HG03196 (cell line): ENCODE measurements around the gene AKAP1.

Experiments
- ATAC-seq: cut with Tn5 transposase; IDR thresholded peaks from one replicate; pipeline ENCODE4 v1.9.1; 2021; ENCODE audit not compliant: unreplicated experiment

The AKAP1 gene

GRCh38 chr17:57084802-57085447, at the start of gene AKAP1:
Gene AKAP1 (plus strand): TSS chr17:57085246. CDS start chr17:57105465, 20,219 bp downstream.
- peak; percentile 86 for ATAC-seq

- ATAC-seq, result no peak
Observed at GRCh38 chr17:57035971-57036481, 49.0 kb upstream of the AKAP1 start.

DNA sequence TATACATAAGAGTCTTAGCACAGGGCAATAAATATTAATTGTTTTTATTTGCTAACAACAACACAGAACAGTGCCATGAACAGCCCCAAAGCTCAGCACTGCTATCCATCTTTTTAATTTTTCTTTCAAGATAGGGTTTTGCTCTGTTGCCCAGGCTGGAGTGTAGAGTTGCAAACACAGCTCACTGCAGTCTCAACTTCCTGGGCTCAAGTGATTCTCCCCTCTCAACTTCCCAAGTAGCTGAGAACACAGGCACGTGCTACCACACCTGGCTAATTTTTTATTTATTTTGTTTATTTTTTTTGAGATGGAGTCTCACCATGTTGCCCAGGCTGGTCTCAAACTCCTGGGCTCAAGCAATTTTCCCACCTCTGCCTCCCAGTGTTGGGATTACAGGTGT, 47.6 kb upstream of the AKAP1 start:
- ATAC-seq, result no peak

GRCh38 chr17:57038486-57038885, 46.6 kb upstream of the AKAP1 start:
- no peak for ATAC-seq

DNA sequence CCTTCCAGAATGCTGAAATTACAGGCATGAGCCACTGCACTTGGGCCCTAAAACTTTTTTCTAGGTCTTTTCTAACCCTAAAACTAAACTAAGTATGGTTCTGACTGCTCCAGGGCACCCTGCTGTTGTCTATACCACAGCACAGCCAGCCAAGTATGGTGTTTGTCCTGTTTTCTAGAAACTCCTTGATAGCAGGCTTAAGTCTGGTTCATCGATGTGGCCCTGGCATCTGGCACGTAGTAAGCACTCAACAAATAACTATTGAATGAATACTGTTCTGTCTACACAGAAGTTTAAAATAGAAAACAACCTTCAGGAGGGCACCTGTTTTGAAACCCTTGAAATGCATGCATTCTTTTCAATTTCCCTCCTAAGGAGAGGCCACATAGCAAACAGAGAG, 44.5 kb upstream of the AKAP1 start:
- ATAC-seq, result no peak

DNA sequence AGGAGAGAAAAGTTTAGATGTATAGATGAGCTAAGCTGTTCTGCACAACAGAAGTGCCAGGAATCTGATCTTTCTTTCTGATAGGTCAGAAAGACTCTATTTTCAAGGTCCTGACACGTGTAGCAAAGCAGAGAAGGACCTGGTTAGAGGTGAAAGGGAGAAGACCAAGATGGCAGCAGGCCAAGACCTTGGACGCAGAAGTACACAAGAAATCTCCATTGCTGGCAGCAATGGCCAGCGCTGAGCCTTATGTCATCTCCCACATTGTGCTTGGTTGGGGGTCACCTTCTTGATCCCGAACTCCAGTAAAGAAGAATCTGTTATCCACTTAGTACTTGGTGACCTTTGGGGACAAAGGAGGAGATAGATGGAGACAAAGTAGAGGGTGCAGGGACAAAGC, 41.8 kb upstream of the AKAP1 start:
- ATAC-seq, result no peak

DNA sequence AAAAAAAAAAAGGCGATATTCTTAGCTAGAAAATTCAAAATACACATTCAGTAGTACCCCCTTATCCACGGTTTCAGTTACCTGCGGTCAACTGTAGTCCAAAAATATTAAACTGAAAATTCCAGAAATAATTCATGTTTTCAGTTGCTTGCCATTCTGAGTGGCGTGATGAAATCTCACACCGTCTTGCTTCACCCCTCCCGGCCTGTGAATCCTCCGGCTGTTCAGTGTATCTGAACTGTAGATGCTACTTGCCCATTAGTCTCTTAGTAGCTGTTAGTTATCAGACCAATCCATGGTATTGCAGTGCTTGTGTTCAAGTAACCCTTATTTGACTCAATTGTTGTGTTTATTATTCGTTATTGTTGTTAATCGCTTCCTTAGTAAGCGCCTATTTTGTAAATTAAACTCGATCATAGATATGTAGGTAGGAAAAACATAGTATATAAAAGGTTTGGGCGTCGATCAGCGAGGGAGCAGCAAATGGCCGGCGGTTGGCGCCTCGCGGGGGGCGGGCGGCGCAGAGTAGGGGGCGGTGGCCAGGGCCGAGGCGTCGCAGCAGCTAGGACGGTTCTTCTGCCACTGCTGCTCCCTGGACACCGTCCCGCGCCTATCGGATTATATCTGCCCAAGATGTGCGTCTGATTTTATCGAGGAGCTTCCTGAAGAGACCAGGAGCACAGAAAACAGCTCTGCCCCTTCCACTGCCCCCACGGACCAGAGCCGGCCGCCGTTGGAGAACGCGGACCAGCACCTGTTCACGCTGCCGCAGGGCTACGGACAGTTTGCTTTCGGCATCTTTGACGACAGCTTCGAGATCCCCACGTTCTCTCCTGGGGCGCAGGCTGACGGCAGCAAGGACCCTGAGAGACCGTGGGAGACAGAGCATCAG, 39.8 kb upstream of the AKAP1 start:
- ATAC-seq, result no peak

- peak; percentile 60 for ATAC-seq
Observed at GRCh38 chr17:57045868-57046704, 39.0 kb upstream of the AKAP1 start.

- ATAC-seq, result no peak
Observed at GRCh38 chr17:57046749-57047148, 38.3 kb upstream of the AKAP1 start.

DNA sequence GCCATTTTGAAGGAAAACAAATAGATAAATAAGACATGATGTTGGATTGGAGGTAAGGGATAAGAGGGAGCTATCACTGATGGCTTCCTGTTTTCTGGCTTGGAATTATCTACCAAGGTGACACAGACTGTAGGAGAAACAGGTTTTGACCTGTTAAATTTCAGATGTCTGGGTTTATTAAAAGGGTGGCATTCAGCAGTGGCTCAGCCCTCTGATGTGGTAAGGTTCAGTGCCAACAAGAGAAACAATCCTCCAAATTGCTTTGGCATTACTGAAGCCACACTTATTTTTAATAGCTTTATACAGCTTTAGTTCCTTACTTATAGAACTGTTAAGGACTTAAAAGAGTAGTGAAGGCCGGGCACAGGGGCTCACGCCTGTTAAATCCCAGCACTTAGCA, 37.0 kb upstream of the AKAP1 start:
- ATAC-seq, result no peak

GRCh38 chr17:57050306-57050705, 34.7 kb upstream of the AKAP1 start:
- no peak for ATAC-seq

DNA sequence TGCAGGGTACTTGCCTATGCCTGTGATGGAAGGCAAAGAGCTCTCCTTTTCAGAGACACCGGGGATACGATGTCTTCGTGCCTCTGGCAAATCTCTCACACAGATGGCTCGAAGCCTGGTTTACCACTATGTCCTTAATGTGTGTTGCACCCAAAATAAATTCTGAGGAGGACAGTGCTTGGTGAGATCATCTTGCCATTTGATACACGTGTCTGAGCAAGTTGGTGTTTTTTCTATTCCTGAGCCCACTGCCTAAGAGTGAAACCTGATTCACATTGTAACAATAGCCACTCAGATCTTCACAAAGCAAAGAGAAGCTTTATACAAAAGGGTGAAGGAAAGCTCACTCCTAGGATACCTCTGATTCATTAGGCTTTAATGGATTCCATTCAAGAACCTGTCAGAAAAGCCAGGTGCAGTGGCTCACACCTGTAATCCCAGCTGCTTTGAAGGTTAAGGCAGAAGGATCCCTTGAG, 33.1 kb upstream of the AKAP1 start:
- no peak for ATAC-seq

GRCh38 chr17:57062865-57063264, 22.2 kb upstream of the AKAP1 start:
- ATAC-seq, result no peak

- no peak for ATAC-seq
Observed at GRCh38 chr17:57067162-57067561, 17.9 kb upstream of the AKAP1 start.

GRCh38 chr17:57067781-57068180, 17.3 kb upstream of the AKAP1 start:
- no peak for ATAC-seq

GRCh38 chr17:57068222-57068658, 16.8 kb upstream of the AKAP1 start:
- no peak for ATAC-seq

- ATAC-seq, result no peak
Observed at GRCh38 chr17:57068707-57069106, 16.3 kb upstream of the AKAP1 start.

DNA sequence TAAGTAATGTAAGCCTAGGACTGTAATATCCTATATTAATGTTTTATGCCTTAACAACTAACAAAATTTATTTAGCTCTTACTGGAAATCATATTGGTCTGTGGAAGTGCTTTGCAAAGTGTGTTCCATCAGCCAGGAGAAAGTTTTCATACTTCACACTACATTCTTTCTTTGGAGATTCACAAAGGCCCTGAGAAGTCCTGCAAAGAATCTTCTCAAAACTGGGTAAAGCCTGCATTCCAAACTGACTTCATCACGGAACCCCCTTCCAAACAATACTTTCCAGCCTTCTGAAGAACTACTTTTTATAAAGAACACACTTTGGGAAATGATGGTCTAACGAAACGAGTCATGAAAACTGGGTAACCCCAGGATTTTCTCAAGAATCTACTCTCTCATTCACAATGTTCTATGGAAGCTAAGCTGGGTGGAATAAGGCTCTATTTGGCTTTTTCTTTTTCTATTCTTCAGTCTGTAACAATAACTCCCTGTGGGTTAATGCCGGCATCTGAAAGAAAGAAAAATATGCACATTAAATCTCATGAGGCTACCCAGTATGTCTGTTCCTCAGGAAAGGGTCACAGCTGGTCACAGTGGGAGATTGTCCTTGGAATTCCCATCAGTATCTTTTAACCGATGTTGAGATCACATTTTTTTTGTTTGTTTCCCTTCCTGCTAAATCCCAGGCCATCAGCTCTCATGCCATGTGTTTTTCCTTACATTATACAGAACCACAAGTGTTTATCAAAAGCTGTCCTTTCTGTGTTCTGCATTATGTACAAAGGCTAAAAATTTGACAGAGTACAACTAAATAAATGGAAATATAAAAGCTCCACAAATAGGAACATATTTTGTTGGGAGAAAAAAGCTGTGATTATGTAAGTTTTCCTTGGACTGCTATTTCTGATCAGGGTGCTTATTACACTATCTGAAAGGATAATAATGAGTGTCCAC, 12.8 kb upstream of the AKAP1 start:
- no peak for ATAC-seq

DNA sequence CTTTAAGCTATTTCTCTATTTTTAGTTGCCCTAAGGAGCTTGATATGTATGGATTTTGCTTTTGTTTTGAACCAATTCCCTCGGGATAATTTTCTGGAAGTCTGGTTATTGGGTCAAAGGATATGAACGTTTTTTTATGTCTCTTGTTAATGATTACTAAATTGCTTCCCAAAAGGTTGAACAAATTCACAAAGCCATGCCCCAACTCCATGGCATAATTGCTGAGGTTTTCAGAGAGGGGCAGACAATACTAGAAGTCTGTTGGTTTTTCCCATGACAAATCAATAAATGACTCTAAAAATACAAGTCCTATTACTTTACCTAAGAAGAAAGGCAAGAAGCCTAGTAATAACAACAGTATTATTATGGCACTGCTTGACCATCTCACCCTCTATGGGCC, 11.4 kb upstream of the AKAP1 start:
- no peak for ATAC-seq

GRCh38 chr17:57075193-57075592, 9.9 kb upstream of the AKAP1 start:
- ATAC-seq, result no peak
